Measurements from ENCODE around the gene EIF4EBP2. TPM values are rescaled to one million over a fixed set of nuclear protein-coding genes. Genes with fewer than 3 reads are reported as not detected.

The EIF4EBP2 gene
- total RNA-seq, 1 experiment from 2014 or later, result 78.0 TPM

- DNase-seq, result no peak
- Histone ChIP-seq H3K27ac (ENCODE audit: low read length) (no peak overlapping the region), H3K36me3 (ENCODE audit: insufficient read depth, low read length) (no peaks in the 10 kb centered on the region), H3K4me2 (ENCODE audit: low read depth, low read length, poor library complexity, severe bottlenecking) (no peak overlapping the region), H3K4me3 (ENCODE audit: low read length) (no peak overlapping the region), H3K9me2 (replicated peaks; ENCODE audit: insufficient read depth, low read length) (no peaks in the 10 kb centered on the region), H3K27me3 (ENCODE audit: low read length) (no peaks in the 10 kb centered on the region), H3K79me2 (ENCODE audit: low read length) (no peaks in the 10 kb centered on the region), H3K4me1 (ENCODE audit: low read length) (peaks cover 3% of the 10 kb centered on the region), H3K9ac (ENCODE audit: low read length) (no peak overlapping the region), H2AFZ (ENCODE audit: low read length) (no peak overlapping the region), H3K9me3 (ENCODE audit: low read length) (no peaks in the 10 kb centered on the region), H4K20me1 (ENCODE audit: insufficient read depth, low read depth, low read length) (no peaks in the 10 kb centered on the region)
Measured at GRCh38 chr10:70458329-70459060, 54.5 kb downstream of the EIF4EBP2 start.

GRCh38 chr10:70459061-70459773 lies 55.3 kb downstream of the EIF4EBP2 start:
- Histone ChIP-seq H3K4me2 (ENCODE audit: low read depth, low read length, poor library complexity, severe bottlenecking) (no peak overlapping the region), H2AFZ (ENCODE audit: low read length) (no peak overlapping the region), H3K27ac (ENCODE audit: low read length) (no peak overlapping the region), H3K4me3 (ENCODE audit: low read length) (no peak overlapping the region), H3K79me2 (ENCODE audit: low read length) (no peaks in the 10 kb centered on the region), H3K4me1 (ENCODE audit: low read length) (peaks cover 3% of the 10 kb centered on the region), H3K27me3 (ENCODE audit: low read length) (no peaks in the 10 kb centered on the region), H4K20me1 (ENCODE audit: insufficient read depth, low read depth, low read length) (no peaks in the 10 kb centered on the region), H3K9me2 (replicated peaks; ENCODE audit: insufficient read depth, low read length) (no peaks in the 10 kb centered on the region), H3K9ac (ENCODE audit: low read length) (no peak overlapping the region), H3K9me3 (ENCODE audit: low read length) (no peaks in the 10 kb centered on the region), H3K36me3 (ENCODE audit: insufficient read depth, low read length) (no peaks in the 10 kb centered on the region)
- no peak for DNase-seq

DNA sequence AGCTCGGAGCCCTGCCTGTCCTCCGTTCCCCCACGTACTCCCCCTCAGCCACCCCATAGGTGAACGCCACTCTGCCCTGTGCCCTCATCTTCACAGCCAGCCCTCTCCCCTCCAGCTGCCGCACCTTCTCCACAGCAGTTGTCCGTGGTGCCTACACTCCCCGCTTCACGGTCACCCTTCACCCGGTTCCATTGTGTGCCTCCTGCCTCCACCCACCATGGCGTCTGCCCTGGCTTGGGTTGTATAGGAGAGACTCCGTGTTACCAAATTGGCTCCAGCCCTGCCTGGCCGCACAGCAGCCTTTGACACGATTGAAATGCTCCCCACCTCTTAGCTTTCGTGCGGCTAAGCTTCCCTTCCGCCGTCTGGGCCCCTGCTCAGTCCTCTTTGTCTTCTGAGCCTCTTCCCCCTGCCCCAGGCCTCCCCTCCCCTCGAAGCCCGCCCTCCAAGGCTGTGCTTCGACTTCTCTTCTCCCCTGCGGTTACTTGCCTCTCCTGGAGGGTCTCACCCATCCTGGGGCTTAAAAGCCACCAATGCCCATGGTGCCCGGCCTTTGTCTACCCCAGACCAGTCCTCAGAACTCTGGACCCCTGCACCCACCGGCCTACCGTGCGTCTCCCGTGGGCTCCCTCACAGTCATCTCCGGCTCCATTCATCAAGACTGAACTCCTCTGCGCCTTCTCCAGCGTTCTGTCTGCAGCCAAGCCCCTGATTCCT lies 56.0 kb downstream of the EIF4EBP2 start:
- H3K27ac ChIP-seq (ENCODE audit: low read length), result no peak overlapping the region

GRCh38 chr10:70461397-70462348 lies 57.7 kb downstream of the EIF4EBP2 start:
- Histone ChIP-seq H3K4me3 (ENCODE audit: low read length) (no peak overlapping the region), H3K27me3 (ENCODE audit: low read length) (no peaks in the 10 kb centered on the region), H3K9ac (ENCODE audit: low read length) (no peak overlapping the region), H3K27ac (ENCODE audit: low read length) (no peak overlapping the region), H2AFZ (ENCODE audit: low read length) (no peak overlapping the region), H4K20me1 (ENCODE audit: insufficient read depth, low read depth, low read length) (no peaks in the 10 kb centered on the region), H3K79me2 (ENCODE audit: low read length) (no peaks in the 10 kb centered on the region), H3K36me3 (ENCODE audit: insufficient read depth, low read length) (no peaks in the 10 kb centered on the region), H3K9me2 (replicated peaks; ENCODE audit: insufficient read depth, low read length) (no peaks in the 10 kb centered on the region), H3K4me2 (ENCODE audit: low read depth, low read length, poor library complexity, severe bottlenecking) (no peak overlapping the region), H3K4me1 (ENCODE audit: low read length) (peaks cover 3% of the 10 kb centered on the region), H3K9me3 (ENCODE audit: low read length) (no peaks in the 10 kb centered on the region)
- DNase-seq, result peak; percentile 85

More for the DNA sequence above, 56.0 kb downstream of the EIF4EBP2 start:
- Histone ChIP-seq H3K9ac (ENCODE audit: low read length) (no peak overlapping the region), H3K4me1 (ENCODE audit: low read length) (peaks cover 3% of the 10 kb centered on the region), H3K4me3 (ENCODE audit: low read length) (no peak overlapping the region), H2AFZ (ENCODE audit: low read length) (no peak overlapping the region), H4K20me1 (ENCODE audit: insufficient read depth, low read depth, low read length) (no peaks in the 10 kb centered on the region), H3K79me2 (ENCODE audit: low read length) (no peaks in the 10 kb centered on the region), H3K9me2 (replicated peaks; ENCODE audit: insufficient read depth, low read length) (no peaks in the 10 kb centered on the region), H3K27me3 (ENCODE audit: low read length) (no peaks in the 10 kb centered on the region), H3K9me3 (ENCODE audit: low read length) (no peaks in the 10 kb centered on the region), H3K4me2 (ENCODE audit: low read depth, low read length, poor library complexity, severe bottlenecking) (no peak overlapping the region), H3K36me3 (ENCODE audit: insufficient read depth, low read length) (no peaks in the 10 kb centered on the region)
- DNase-seq, result no peak

DNA sequence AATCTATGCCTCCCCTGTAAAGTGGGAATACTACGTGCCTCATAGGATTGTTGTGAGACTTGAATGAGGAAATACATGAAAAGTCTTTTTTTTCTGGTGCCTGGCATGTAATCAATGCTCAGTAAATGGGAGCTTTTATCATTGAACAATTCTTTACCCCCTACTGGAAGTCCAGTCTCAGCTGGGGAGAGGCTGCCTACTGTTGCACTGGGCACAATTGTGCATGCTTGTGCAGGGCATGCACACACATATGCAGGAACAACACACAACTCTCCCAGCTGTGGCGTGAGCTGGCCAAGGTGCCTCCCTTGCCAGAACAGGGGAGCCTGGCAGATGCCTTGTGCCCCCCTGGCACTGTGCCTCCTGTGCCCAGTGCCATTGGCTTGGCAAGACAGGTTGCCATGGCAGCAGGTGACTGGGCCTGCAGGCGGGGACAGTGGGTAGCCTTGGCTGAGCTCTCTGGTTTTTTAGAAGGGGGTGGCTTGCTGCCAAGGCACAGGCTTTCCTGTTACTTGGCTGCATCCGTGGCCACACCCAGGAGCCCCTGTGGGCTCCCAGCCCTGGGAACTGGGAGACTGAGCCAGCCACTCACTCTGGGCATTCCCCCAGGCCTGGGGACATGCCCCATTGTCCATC lies 58.5 kb downstream of the EIF4EBP2 start:
- Histone ChIP-seq H3K4me2 (ENCODE audit: low read depth, low read length, poor library complexity, severe bottlenecking) (no peak overlapping the region), H3K36me3 (ENCODE audit: insufficient read depth, low read length) (no peaks in the 10 kb centered on the region), H3K27ac (ENCODE audit: low read length) (no peak overlapping the region), H3K9me3 (ENCODE audit: low read length) (no peaks in the 10 kb centered on the region), H3K79me2 (ENCODE audit: low read length) (no peaks in the 10 kb centered on the region), H3K4me3 (ENCODE audit: low read length) (no peak overlapping the region), H2AFZ (ENCODE audit: low read length) (no peak overlapping the region), H4K20me1 (ENCODE audit: insufficient read depth, low read depth, low read length) (no peaks in the 10 kb centered on the region), H3K9ac (ENCODE audit: low read length) (no peak overlapping the region), H3K27me3 (ENCODE audit: low read length) (no peaks in the 10 kb centered on the region), H3K4me1 (ENCODE audit: low read length) (peaks cover 3% of the 10 kb centered on the region), H3K9me2 (replicated peaks; ENCODE audit: insufficient read depth, low read length) (no peaks in the 10 kb centered on the region)
- no peak for DNase-seq

GRCh38 chr10:70465278-70465677 lies 61.3 kb downstream of the EIF4EBP2 start:
- no peak overlapping the region for H3K4me2 ChIP-seq (ENCODE audit: low read depth, low read length, poor library complexity, severe bottlenecking)
- H2AFZ ChIP-seq (ENCODE audit: low read length), result no peak overlapping the region
- H3K27me3 ChIP-seq (ENCODE audit: low read length), result 0 out of 2 replicates have a peak, but pooled peaks cover 2% of the 10 kb centered on the region
- no peaks in the 10 kb centered on the region for H3K9me3 ChIP-seq (ENCODE audit: low read length)
- H3K36me3 ChIP-seq (ENCODE audit: insufficient read depth, low read length), result no peaks in the 10 kb centered on the region
- DNase-seq, result no peak
- H3K79me2 ChIP-seq (ENCODE audit: low read length), result no peaks in the 10 kb centered on the region
- H3K27ac ChIP-seq (ENCODE audit: low read length), result no peak overlapping the region
- H3K4me3 ChIP-seq (ENCODE audit: low read length), result no peak overlapping the region
- H3K9me2 ChIP-seq (replicated peaks; ENCODE audit: insufficient read depth, low read length), result no peaks in the 10 kb centered on the region
- H3K4me1 ChIP-seq (ENCODE audit: low read length), result peaks cover 3% of the 10 kb centered on the region
- H4K20me1 ChIP-seq (ENCODE audit: insufficient read depth, low read depth, low read length), result no peaks in the 10 kb centered on the region
- H3K9ac ChIP-seq (ENCODE audit: low read length), result no peak overlapping the region

GRCh38 chr10:70465832-70466231 lies 61.9 kb downstream of the EIF4EBP2 start:
- H3K27me3 ChIP-seq (ENCODE audit: low read length), result 0 out of 2 replicates have a peak, but pooled peaks cover 2% of the 10 kb centered on the region
- no peak for DNase-seq
- no peak overlapping the region for H3K27ac ChIP-seq (ENCODE audit: low read length)
- no peaks in the 10 kb centered on the region for H3K9me3 ChIP-seq (ENCODE audit: low read length)
- no peaks in the 10 kb centered on the region for H4K20me1 ChIP-seq (ENCODE audit: insufficient read depth, low read depth, low read length)
- H3K9me2 ChIP-seq (replicated peaks; ENCODE audit: insufficient read depth, low read length), result no peaks in the 10 kb centered on the region
- no peak overlapping the region for H3K4me2 ChIP-seq (ENCODE audit: low read depth, low read length, poor library complexity, severe bottlenecking)
- no peak overlapping the region for H3K4me3 ChIP-seq (ENCODE audit: low read length)
- no peaks in the 10 kb centered on the region for H3K36me3 ChIP-seq (ENCODE audit: insufficient read depth, low read length)
- H2AFZ ChIP-seq (ENCODE audit: low read length), result no peak overlapping the region
- no peak overlapping the region for H3K9ac ChIP-seq (ENCODE audit: low read length)
- H3K79me2 ChIP-seq (ENCODE audit: low read length), result no peaks in the 10 kb centered on the region
- peaks cover 3% of the 10 kb centered on the region for H3K4me1 ChIP-seq (ENCODE audit: low read length)
